ENCODE data around the gene PDE7B.

PDE7B gene

GRCh38 chr6:135938576-135939207, 87.2 kb downstream of the PDE7B start:
- DNase-seq, result peak; percentile 10

DNA sequence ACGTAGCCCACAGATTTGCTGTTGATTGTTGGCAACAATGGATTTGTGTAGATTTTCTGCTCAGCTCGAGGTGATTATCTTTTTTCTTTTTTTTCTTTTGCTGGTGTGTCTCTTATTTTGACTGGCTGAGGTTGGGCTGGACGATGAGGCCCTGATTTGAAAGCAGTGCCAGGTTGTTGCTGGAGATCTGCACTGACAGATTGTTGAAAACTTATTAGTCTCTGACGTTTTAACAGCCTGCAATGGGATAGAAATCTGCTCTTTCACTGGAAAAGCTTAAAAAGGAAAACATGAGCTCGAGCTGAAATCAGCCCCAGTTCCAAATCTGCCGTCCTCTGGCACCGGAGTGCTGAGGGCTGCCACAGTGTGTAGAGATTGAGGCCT, 87.7 kb downstream of the PDE7B start:
- DNase-seq, result no peak

GRCh38 chr6:135940616-135941167, 89.2 kb downstream of the PDE7B start:
- DNase-seq, result no peak

DNA sequence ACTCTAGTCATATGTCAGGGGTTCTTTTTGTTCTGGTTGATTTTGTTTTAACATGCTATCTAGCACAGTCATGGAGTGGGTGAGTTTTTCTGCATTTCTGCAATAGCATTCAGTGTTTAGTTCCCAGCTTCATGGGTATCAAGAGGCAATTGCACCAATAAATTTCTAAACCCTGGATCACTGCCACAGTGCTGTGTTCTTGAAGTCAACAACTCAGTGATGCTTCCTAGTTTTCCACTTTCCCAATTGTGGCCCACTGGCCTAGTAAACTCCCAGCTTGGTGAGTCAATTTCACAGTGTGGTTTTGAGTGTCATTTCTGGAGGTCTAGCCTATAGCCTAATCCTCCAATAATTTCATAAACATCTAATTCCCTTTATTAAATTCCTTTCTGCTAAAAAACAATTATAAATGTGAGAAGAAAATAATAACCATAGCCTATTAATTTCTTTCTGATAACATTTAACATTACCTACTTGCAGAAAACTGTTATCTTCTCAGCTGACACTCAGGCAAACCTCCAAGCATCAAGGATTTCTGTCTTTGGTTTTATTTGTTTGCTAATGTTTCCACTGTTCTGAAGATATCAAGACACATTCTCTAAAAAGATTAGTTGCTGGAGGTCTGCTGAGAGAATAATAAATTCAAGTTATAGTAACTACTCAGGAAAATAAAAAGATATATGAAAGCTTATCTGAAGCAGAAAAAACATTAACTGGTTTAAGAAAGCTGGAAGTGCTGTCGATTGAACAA, 89.9 kb downstream of the PDE7B start:
- no peak for DNase-seq

DNA sequence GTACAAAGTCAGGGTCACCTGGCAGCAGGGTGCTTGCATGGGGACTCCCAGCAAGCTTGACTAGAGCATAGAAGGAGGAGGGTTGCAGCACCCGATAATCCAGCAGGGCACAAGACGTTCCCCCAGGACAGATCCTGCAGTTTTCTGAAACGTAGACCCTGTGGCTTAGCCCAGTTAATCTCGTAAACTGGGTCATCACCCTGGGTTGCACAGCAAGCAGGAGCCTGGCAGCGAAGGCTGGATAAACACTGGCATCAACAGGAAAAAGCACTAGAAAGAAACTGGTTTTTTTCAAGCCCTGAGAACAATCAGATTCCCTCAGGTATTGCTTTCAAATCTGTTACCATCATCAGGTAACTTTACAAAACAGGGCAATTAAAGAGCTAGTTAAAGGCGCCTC, 92.6 kb downstream of the PDE7B start:
- DNase-seq, result no peak

DNA sequence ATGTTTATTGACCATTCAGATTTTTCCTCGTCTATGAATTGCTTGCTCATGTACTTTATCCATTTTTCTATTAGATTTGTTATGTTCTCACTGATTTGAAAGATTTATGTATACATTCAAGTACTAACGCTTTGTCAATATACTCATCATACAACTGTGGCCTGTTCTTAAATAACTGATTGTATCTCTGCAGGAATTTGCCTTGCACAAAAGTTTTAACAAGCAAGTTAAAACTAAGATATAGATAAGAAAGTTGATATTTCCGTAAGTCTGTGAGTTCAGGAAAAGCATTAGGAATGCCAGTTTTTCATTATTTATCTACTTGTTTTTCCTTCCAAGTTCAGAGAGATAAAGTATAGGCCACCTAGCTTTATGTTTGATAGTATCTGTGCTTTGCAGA, 95.2 kb downstream of the PDE7B start:
- no peak for DNase-seq

DNA sequence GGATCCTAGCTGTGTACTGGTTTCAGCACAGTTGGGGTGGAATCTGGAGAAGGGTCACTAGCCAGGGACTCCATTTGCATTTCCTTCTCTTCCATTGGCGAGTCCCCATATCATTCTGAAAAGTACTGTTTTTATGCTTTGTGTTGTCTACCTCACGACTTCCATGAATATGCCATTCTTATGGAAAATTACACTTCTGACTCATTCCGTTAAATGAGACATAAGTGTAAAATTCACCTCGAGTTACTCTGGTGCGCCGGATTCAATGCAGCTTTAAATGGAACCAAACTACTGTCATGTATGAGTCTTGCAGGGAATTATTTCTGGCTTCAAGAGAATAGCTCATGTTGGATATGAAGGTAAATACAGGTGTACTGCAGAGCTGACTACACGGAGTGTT, 99.2 kb downstream of the PDE7B start:
- DNase-seq, result no peak

DNA sequence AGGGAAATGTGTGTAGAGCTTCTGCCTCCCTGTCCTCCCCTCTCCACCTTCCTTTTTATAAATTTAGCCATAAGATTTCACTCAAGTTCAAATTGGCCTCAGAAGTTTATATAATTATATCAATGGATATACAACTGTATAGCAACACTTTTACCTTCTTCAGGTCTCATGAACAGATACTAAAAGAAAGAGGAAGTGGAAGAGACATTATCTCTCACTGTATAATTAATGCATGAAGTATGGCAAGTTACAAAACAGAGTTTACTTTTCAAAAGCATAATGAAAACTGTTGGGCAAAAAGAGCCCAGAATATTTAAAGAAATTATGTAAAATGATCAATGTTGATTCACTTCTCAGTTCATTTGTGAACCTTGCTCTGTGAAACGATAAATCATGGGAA, 99.7 kb downstream of the PDE7B start:
- no peak for DNase-seq

GRCh38 chr6:135953818-135954217, 102.3 kb downstream of the PDE7B start:
- DNase-seq, result no peak

DNA sequence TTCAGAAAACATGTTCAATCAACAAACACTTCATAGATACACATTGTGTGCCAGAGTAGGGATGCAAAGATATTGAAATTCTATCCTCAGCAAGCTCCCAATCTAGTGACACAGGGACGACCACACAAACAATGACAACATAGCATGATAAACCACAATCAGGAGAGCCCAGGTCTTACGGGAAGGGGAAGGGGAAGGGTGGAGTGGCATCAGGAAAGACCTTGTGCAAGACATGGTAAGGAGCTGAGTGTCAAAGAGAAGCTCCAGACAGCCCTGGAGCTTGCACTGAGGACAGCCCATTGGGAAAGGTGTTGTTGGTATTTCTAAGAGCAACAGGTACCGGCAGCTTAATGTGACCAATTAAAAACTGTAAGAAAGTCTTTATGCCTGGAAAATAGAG, 103.6 kb downstream of the PDE7B start:
- DNase-seq, result no peak

DNA sequence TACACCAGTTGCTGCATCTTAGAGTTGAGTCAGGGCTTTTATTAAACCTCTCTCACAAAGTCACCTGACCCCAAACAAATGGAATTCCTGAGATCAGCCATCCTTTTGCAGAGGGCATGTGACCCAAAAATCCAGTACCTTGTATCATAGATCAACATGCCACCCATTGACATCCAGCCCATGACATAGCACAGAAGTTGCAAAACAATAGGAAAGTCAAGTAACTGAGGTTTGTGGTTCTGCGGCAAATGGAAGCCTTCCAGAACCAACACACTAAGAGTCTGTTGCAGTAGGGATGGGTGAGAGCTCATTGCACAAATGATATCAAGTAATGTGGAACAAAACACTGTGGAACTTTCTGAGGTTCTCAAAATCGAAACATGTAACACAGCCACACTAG, 111.2 kb downstream of the PDE7B start:
- DNase-seq, result no peak

DNA sequence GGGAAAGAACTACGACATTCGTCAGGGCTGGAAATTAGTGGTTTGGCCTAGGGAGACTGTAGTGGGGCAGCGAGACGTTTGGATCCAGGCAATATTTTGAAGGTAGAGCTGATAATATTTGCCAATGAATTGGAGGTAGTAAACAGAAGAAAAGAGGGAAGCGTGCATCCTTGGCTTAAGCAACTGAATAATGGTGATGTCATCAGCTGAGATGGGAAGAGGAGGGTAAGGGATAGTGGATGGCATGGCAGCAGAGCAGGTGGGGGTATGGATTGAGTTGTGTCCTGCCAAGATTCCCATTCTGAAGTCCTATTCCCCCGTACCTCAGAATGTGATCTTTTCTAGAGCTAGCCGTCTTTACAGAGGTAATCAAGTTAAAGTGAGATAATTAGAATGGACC, 119.2 kb downstream of the PDE7B start:
- DNase-seq, result no peak

DNA sequence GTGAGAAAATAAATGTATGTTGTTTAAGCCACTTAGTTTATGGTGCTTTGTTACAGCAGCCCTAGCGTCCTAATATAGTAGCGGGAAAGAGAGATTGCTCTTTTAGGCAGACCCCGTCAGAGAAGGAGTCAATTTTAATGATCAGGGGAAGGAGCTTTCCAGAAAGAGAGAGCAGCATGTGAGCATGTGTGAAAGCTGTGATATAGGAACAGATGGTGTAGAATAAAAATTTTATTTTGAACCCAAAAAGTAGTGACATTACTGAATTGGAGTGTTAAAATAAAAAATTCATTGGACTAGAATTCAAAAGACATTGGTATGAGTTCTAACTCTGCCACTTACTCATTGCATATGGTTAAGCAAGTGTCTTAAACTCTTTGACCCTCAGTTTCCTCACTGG, 119.8 kb downstream of the PDE7B start:
- no peak for DNase-seq

GRCh38 chr6:135972150-135972549, 120.6 kb downstream of the PDE7B start:
- no peak for DNase-seq

DNA sequence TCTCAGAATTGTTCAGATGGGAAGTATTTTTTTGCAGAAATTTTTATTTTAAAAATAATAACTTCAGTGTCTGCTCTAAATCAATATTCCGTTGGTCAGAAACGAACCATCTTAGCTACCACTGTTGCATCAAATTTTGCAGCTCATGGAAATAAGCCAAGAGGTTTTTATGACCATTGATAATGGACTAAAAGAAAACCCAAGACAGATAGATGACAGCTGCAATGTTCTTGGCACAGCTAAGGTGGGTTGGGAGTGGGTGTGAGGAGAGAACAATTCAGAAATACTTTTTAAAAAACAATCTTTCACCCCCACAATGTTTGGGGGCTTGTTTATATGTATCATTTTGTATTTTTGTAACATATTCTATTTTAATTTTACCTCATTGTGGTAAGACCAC, 121.1 kb downstream of the PDE7B start:
- DNase-seq, result no peak

DNA sequence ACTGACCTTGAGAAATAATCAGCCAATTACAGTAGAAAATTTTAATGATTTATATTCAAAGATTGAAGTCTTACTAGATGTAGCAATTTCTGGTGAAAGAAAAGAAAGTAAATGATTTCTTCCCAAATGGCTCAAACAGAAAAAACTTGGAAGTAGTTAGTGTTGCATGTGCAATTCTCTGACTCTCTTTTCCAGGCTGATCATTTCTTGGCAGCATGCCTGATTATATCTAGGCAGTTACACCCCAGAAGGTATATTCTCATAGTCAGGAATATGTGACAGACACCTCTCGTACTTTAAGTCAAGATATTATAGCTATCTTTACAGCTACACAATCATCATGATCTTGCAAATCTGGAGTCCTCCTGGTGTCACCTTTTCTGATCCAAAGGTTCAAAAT, 122.9 kb downstream of the PDE7B start:
- DNase-seq, result no peak

DNA sequence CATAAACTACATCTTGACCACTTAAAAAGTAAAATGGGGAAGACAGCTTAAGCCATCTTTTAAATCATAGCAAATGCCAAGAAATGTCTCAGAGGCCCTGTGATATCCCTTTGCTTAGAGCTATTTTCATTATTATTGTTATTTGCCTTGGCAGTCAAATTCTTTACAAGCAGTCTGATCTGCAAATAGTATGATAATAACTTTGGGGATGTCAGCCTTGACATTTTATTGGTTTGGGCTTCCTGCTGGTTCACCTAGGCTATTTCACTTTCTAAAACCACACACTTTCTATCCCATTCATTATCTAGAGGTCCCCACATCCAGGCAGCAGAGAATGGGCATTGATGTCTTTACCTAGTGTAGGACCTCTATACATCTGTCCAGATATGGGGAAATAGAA, 125.1 kb downstream of the PDE7B start:
- no peak for DNase-seq

GRCh38 chr6:135983093-135983492, 131.6 kb downstream of the PDE7B start:
- DNase-seq, result no peak

DNA sequence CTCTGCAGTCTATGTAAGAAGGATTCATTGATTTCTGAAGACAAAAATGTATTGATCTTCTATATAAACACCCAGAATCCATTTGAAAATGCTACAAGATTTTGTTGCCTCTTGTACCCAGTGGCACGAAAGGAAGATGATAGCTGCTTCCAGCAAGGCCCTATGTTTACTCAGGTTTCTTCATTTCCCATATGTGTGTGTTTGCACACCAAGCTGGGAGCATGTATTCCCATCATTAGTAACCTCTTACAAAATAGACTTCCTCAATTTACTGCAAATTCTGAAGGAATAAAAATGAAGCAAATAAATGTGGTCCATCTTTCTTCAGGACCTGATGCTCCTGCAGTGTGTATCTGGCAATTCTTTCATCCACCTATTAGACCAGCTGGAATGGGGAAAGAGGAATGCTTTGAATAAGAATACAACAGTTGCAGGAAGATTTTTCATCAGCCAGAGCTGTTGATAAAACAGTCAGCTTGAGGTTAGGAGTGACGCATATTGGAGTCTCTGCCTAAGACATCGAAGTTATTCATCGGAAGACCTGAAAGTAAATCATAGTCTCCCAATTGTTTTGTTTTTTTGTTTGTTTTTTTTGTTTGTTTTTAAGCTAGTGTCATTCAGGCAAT, 132.3 kb downstream of the PDE7B start:
- DNase-seq, result no peak

DNA sequence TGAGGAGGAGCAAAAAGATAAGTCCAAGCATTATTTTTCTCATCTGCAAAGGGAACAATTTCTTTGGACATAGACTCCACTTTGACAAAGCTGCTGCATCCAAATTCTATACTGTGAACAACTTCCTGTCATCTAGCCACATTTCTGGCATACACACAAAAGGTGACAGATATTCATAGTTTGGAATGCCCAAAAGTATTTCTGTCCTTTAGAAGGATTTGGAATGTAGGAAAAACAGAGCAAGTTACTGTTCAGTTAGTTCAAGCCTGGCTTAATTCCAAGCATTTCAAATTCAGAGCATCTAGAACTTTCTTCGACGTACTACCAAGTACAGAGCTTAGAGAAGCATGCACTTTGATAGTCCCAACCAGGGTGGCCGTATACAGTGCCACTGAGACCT, 134.0 kb downstream of the PDE7B start:
- DNase-seq, result no peak

- no peak for DNase-seq
Observed at GRCh38 chr6:135987226-135987625, 135.7 kb downstream of the PDE7B start.

- DNase-seq, result no peak
Observed at GRCh38 chr6:135990439-135990838, 138.9 kb downstream of the PDE7B start.

DNA sequence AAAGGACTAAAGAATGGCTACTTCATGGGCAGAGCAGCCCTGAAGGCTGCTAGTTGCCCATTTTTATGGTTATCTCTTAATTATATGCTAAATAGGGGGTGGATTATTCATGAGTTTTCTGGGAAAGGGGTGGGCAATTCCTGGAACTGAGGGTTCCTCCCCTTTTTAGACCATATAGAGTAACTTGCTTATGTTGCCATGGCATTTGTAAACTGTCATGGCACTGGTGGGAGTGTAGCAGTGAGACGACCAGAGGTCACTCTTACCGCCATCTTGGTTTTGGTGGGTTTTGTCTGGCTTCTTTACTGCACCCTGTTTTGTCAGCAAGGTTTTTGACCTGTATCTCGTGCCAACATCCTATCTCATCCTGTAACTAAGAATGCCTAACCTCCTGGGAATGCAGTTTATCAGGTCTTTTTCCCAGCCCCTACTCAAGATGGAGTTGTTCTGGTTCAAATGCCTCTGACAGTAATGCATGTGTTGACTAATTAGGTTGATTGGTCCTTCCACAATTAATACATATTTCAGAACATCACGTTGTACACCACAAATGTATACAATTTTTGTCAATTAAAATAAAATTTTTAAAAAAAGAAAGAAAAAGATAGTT, 139.5 kb downstream of the PDE7B start:
- no peak for DNase-seq

DNA sequence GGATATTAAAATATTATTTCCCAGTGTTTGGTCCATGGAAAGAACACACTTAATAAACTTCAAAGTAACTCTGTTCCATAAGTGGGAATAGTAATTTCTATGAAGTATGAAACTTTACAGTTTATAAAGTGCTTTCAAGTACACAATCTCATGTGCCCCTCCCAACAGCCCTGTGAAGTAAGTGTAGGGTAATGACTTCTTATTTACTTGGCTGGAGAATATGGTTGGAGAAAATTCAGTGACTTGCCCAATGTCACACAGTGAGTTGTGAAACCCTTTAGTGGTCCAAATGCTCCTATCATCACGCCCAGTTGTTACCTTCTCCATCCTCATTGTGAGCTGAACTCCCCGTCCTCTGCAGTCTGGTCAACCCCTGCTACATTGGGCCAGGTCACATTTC, 141.2 kb downstream of the PDE7B start:
- DNase-seq, result no peak
